ENCODE results near the gene CYP27B1. TPM values are rescaled to one million over a fixed set of nuclear protein-coding genes. Genes with fewer than 3 reads are reported as not detected.

Gene CYP27B1
- total and polyA plus RNA-seq, 10 of the 15 experiments (the other 5 are each of a cell fraction or from before 2014, with no cell fraction given), result 0.10 to 2.7 (median 1.1) TPM

DNA sequence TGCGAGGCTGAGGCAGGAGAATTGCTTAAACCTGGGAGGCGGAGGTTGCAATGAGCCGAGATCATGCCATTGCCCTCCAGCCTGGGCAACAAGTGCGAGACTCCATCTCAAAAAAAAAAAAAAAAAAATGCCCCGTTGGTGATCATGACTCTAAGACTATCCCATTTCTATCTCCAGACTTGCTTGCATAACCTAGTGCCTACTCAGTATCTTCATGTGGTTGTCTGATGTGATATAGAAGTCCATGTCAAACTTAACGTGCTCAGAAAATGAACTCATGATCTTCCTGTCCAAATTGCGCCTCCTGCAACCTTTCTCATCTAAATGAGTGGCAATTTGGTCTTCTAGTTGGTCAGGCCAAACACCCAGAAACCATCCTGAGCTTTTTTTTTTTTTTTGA, 11.0 kb upstream of the CYP27B1 start:
- DNase-seq (ENCODE audit: low read depth, low spot score), result no peak
- H3K27ac ChIP-seq (ENCODE audit: control insufficient read depth, insufficient read depth), result no peak overlapping the region
- ChIA-PET SMC1A (ENCODE audit: uncharacterized antibody, unreplicated experiment) (no interaction called here), CTCF (interaction anchor here (1.2 to 2.1 kb wide), 2 partner anchors 18 to 25 kb away, joined by 4 to 9 read pairs; no protein-coding TSS in a partner anchor), POLR2A (no interaction called here), RAD21 (ENCODE audit: unreplicated experiment) (interaction anchor here (0.6 kb wide), 1 partner anchor 127 kb away, joined by 4 read pairs; no protein-coding TSS in a partner anchor)
- in situ Hi-C loops (cut with MboI) (no loop called here), intact Hi-C loops (cut with micrococcal nuclease; ENCODE audit: unreplicated experiment) (no loop called here)
- BruUV-seq (replicated peaks), result no TSS peak
- no peaks in the 10 kb centered on the region for H4K20me1 ChIP-seq (ENCODE audit: control insufficient read depth, insufficient read depth)
- H3K4me1 ChIP-seq (ENCODE audit: control insufficient read depth, insufficient read depth, low read length), result peaks cover 9% of the 10 kb centered on the region
- H3K9me3 ChIP-seq (replicated peaks; ENCODE audit: control insufficient read depth, insufficient read depth, low read length), result no peaks in the 10 kb centered on the region
- H2AFZ ChIP-seq (ENCODE audit: control insufficient read depth, low read depth, low read length), result no peak overlapping the region
- 91% methylated on average over 6 of the region's 7 CpGs for WGBS (ENCODE audit: insufficient coverage, insufficient replicate concordance, low lambda C conversion rate, missing lambda C conversion rate)
- peaks cover 4% of the 10 kb centered on the region for H3K79me2 ChIP-seq (ENCODE audit: control insufficient read depth, insufficient read depth, low read length)
- no peak overlapping the region for H3K9ac ChIP-seq (ENCODE audit: control insufficient read depth, insufficient read depth, low read length)
- no peak overlapping the region for H3K4me2 ChIP-seq (ENCODE audit: control insufficient read depth, insufficient read depth)
- no peak overlapping the region for H3K4me3 ChIP-seq
- TF ChIP-seq, protein P1, sequence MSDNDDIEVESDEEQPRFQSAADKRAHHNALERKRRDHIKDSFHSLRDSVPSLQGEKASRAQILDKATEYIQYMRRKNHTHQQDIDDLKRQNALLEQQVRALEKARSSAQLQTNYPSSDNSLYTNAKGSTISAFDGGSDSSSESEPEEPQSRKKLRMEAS (IDR thresholded peaks at IDR 0.05; ENCODE audit: low read depth, low read length), result no peak
- TF ChIP-seq HCFC1 (IDR thresholded peaks at IDR 0.05; ENCODE audit: low read length) (no peak), BCL11A (IDR thresholded peaks at IDR 0.05; ENCODE audit: low read depth, low read length) (no peak), NR2C2 (IDR thresholded peaks at IDR 0.05; ENCODE audit: borderline replicate concordance, control insufficient read depth, insufficient read length, low read depth) (no peak), HDAC2 (IDR thresholded peaks at IDR 0.05) (no peak), RAD51 (IDR thresholded peaks at IDR 0.05) (no peak), BHLHE40 (IDR thresholded peaks at IDR 0.05; ENCODE audit: borderline replicate concordance in 1 of 2, low read depth in 2 of 2, low read length in 1 of 2) (no peak), IKZF1 (conservative IDR thresholded peaks at IDR 0.05) (no peak), STAT1 (conservative IDR thresholded peaks at IDR 0.05) (no peak), SUZ12 (IDR thresholded peaks at IDR 0.05; ENCODE audit: unreplicated experiment) (no peak)
- TF ChIP-seq, protein P2, sequence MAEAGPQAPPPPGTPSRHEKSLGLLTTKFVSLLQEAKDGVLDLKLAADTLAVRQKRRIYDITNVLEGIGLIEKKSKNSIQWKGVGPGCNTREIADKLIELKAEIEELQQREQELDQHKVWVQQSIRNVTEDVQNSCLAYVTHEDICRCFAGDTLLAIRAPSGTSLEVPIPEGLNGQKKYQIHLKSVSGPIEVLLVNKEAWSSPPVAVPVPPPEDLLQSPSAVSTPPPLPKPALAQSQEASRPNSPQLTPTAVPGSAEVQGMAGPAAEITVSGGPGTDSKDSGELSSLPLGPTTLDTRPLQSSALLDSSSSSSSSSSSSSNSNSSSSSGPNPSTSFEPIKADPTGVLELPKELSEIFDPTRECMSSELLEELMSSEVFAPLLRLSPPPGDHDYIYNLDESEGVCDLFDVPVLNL (IDR thresholded peaks at IDR 0.05; ENCODE audit: low read depth, low read length), result no peak
- TF ChIP-seq, protein P3, sequence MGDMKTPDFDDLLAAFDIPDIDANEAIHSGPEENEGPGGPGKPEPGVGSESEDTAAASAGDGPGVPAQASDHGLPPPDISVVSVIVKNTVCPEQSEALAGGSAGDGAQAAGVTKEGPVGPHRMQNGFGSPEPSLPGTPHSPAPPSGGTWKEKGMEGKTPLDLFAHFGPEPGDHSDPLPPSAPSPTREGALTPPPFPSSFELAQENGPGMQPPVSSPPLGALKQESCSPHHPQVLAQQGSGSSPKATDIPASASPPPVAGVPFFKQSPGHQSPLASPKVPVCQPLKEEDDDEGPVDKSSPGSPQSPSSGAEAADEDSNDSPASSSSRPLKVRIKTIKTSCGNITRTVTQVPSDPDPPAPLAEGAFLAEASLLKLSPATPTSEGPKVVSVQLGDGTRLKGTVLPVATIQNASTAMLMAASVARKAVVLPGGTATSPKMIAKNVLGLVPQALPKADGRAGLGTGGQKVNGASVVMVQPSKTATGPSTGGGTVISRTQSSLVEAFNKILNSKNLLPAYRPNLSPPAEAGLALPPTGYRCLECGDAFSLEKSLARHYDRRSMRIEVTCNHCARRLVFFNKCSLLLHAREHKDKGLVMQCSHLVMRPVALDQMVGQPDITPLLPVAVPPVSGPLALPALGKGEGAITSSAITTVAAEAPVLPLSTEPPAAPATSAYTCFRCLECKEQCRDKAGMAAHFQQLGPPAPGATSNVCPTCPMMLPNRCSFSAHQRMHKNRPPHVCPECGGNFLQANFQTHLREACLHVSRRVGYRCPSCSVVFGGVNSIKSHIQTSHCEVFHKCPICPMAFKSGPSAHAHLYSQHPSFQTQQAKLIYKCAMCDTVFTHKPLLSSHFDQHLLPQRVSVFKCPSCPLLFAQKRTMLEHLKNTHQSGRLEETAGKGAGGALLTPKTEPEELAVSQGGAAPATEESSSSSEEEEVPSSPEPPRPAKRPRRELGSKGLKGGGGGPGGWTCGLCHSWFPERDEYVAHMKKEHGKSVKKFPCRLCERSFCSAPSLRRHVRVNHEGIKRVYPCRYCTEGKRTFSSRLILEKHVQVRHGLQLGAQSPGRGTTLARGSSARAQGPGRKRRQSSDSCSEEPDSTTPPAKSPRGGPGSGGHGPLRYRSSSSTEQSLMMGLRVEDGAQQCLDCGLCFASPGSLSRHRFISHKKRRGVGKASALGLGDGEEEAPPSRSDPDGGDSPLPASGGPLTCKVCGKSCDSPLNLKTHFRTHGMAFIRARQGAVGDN (IDR thresholded peaks at IDR 0.05), result no peak
- TF ChIP-seq, protein P4, sequence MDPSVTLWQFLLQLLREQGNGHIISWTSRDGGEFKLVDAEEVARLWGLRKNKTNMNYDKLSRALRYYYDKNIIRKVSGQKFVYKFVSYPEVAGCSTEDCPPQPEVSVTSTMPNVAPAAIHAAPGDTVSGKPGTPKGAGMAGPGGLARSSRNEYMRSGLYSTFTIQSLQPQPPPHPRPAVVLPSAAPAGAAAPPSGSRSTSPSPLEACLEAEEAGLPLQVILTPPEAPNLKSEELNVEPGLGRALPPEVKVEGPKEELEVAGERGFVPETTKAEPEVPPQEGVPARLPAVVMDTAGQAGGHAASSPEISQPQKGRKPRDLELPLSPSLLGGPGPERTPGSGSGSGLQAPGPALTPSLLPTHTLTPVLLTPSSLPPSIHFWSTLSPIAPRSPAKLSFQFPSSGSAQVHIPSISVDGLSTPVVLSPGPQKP (IDR thresholded peaks at IDR 0.05; ENCODE audit: low read depth, low read length), result no peak
- TF ChIP-seq, protein P5, sequence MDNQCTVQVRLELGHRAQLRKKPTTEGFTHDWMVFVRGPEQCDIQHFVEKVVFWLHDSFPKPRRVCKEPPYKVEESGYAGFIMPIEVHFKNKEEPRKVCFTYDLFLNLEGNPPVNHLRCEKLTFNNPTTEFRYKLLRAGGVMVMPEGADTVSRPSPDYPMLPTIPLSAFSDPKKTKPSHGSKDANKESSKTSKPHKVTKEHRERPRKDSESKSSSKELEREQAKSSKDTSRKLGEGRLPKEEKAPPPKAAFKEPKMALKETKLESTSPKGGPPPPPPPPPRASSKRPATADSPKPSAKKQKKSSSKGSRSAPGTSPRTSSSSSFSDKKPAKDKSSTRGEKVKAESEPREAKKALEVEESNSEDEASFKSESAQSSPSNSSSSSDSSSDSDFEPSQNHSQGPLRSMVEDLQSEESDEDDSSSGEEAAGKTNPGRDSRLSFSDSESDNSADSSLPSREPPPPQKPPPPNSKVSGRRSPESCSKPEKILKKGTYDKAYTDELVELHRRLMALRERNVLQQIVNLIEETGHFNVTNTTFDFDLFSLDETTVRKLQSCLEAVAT (IDR thresholded peaks at IDR 0.05), result no peak
- TF ChIP-seq, protein P6, sequence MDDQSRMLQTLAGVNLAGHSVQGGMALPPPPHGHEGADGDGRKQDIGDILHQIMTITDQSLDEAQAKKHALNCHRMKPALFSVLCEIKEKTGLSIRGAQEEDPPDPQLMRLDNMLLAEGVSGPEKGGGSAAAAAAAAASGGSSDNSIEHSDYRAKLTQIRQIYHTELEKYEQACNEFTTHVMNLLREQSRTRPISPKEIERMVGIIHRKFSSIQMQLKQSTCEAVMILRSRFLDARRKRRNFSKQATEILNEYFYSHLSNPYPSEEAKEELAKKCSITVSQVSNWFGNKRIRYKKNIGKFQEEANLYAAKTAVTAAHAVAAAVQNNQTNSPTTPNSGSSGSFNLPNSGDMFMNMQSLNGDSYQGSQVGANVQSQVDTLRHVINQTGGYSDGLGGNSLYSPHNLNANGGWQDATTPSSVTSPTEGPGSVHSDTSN (IDR thresholded peaks at IDR 0.05; ENCODE audit: insufficient replicate concordance, low read depth, low read length), result no peak
- no peaks in the 10 kb centered on the region for H3K27me3 ChIP-seq (replicated peaks in 1 of 2; ENCODE audit: control insufficient read depth in 2 of 2, insufficient read depth in 2 of 2, low read length in 1 of 2)
- no peaks in the 10 kb centered on the region for H3K36me3 ChIP-seq (ENCODE audit: control insufficient read depth in 2 of 2, insufficient read depth in 2 of 2, low read length in 1 of 2)
- ATAC-seq, result no peak
- FAIRE-seq, result no peak

Measured in GM12878 (cell line).